H9 (cell line): ENCODE results near the gene CATSPER1. TPM values are rescaled to one million over a fixed set of nuclear protein-coding genes. Genes with fewer than 3 reads are reported as not detected.

ENCODE experiments used
- DNase-seq: peaks from one replicate; pipeline ENCODE4 v3.0.0-alpha.2; 2017
- H2AFZ ChIP-seq: one replicate; pipeline ENCODE4 v1.6.1; 2013; ENCODE audit warnings: mild to moderate bottlenecking, low read length, control low read depth, moderate library complexity
- H2AK5ac ChIP-seq: 2 replicates; pipeline ENCODE4 v1.6.1; 2013; ENCODE audit warnings: low read length, control low read depth, mixed read lengths; ENCODE audit not compliant: insufficient read length
- H2BK120ac ChIP-seq: one replicate; pipeline ENCODE4 v1.6.1; 2013; ENCODE audit warnings: low read depth, mild to moderate bottlenecking, low read length, control low read depth, inconsistent platforms; ENCODE audit not compliant: poor library complexity, severe bottlenecking
- H2BK12ac ChIP-seq: 2 replicates; pipeline ENCODE4 v1.6.1; 2013; ENCODE audit warnings: low read length, control low read depth, mixed read lengths, low read depth; ENCODE audit not compliant: insufficient read length
- H2BK15ac ChIP-seq: 2 replicates; pipeline ENCODE4 v1.6.1; 2013; ENCODE audit warnings: low read depth, low read length, control low read depth
- H2BK20ac ChIP-seq: one replicate; pipeline ENCODE4 v1.6.1; 2013; ENCODE audit warnings: low read depth, mild to moderate bottlenecking, low read length, control low read depth, inconsistent platforms; ENCODE audit not compliant: poor library complexity, severe bottlenecking
- H2BK5ac ChIP-seq: 2 replicates; pipeline ENCODE4 v1.6.1; 2013; ENCODE audit warnings: low read length, control low read depth, mixed read lengths; ENCODE audit not compliant: insufficient read length
- H3K14ac ChIP-seq: 2 replicates; pipeline ENCODE4 v1.6.1; 2013; ENCODE audit warnings: low read length, control low read depth; ENCODE audit not compliant: insufficient read depth
- H3K18ac ChIP-seq: 2 replicates; pipeline ENCODE4 v1.6.1; 2013; ENCODE audit warnings: low read depth, mild to moderate bottlenecking, mixed read lengths, low read length, control low read depth; ENCODE audit not compliant: insufficient read length
- H3K23ac ChIP-seq: 2 replicates; pipeline ENCODE4 v1.6.1; 2013; ENCODE audit warnings: low read length, control low read depth, mixed read lengths, low read depth; ENCODE audit not compliant: insufficient read length
- H3K23me2 ChIP-seq: 2 replicates; pipeline ENCODE4 v1.6.1; 2013; ENCODE audit warnings: low read depth, mild to moderate bottlenecking, mixed read lengths, low read length, control low read depth; ENCODE audit not compliant: insufficient read length, poor library complexity, severe bottlenecking
- H3K27ac ChIP-seq: 2 replicates; pipeline ENCODE4 v1.5.1; 2013; ENCODE audit warnings: low read length, control low read depth, mixed read lengths, low read depth; ENCODE audit not compliant: insufficient read length
- H3K27me3 ChIP-seq: 2 replicates; pipeline ENCODE4 v1.6.1; 2013; ENCODE audit warnings: low read length, control low read depth, inconsistent platforms; ENCODE audit not compliant: insufficient read depth
- H3K4ac ChIP-seq: 2 replicates; pipeline ENCODE4 v1.6.1; 2013; ENCODE audit warnings: low read depth, mild to moderate bottlenecking, control low read depth, inconsistent platforms, low read length, moderate library complexity
- H3K4me1 ChIP-seq: 2 replicates; pipeline ENCODE4 v1.6.1; 2013; ENCODE audit warnings: low read length, control low read depth, inconsistent platforms; ENCODE audit not compliant: insufficient read depth
- H3K4me2 ChIP-seq: 2 replicates; pipeline ENCODE4 v1.6.1; 2013; ENCODE audit warnings: low read length, control low read depth, mixed read lengths; ENCODE audit not compliant: insufficient read length, insufficient read depth
- H3K56ac ChIP-seq: 2 replicates; pipeline ENCODE4 v1.6.1; 2013; ENCODE audit warnings: low read depth, mild to moderate bottlenecking, mixed read lengths, low read length, control low read depth; ENCODE audit not compliant: insufficient read length
- H3K79me1 ChIP-seq: 2 replicates; pipeline ENCODE4 v1.6.1; 2013; ENCODE audit warnings: low read depth, mild to moderate bottlenecking, moderate library complexity, low read length, control low read depth, inconsistent platforms; ENCODE audit not compliant: insufficient read depth, poor library complexity, severe bottlenecking
- H3K79me2 ChIP-seq: 2 replicates; pipeline ENCODE4 v1.6.1; 2013; ENCODE audit warnings: low read length, control low read depth, inconsistent platforms; ENCODE audit not compliant: insufficient read depth
- H3K9ac ChIP-seq: 2 replicates; pipeline ENCODE4 v1.6.1; 2013; ENCODE audit warnings: low read length, control low read depth, mixed read lengths; ENCODE audit not compliant: insufficient read length; ENCODE audit errors: extremely low read depth
- H3K9me3 ChIP-seq: one replicate; pipeline ENCODE4 v1.6.1; 2013; ENCODE audit warnings: low read depth, low read length, inconsistent platforms; ENCODE audit not compliant: control insufficient read depth
- H3T11ph ChIP-seq: one replicate; pipeline ENCODE4 v1.6.1; 2013; ENCODE audit warnings: mild to moderate bottlenecking, low read length, control low read depth, inconsistent platforms
- H4K20me1 ChIP-seq: one replicate; pipeline ENCODE4 v1.6.1; 2013; ENCODE audit not compliant: control insufficient read depth, insufficient read length, insufficient read depth
- H4K5ac ChIP-seq: 2 replicates; pipeline ENCODE4 v1.6.1; 2013; ENCODE audit warnings: low read depth, mild to moderate bottlenecking, mixed read lengths, low read length, control low read depth; ENCODE audit not compliant: insufficient read length
- H4K8ac ChIP-seq: replicated peaks from 2 replicates; pipeline ENCODE4 v1.6.1; 2013; ENCODE audit warnings: low read length, control low read depth, mixed read lengths, low read depth; ENCODE audit not compliant: insufficient read length
- H4K91ac ChIP-seq: 2 replicates; pipeline ENCODE4 v1.6.1; 2013; ENCODE audit warnings: low read depth, mild to moderate bottlenecking, moderate library complexity, mixed read lengths, low read length, control low read depth; ENCODE audit not compliant: insufficient read length
- H3K27ac Mint-ChIP-seq, 3 experiments: 2 replicates in 2 of 3; 3 replicates in 1 of 3; pipeline ENCODE4 v1.8.0; 2020 to 2021; ENCODE audit warnings: mixed read lengths in 3 of 3, mild to moderate bottlenecking in 1 of 3, moderate library complexity in 1 of 3
- H3K27me3 Mint-ChIP-seq: 2 replicates; pipeline ENCODE4 v1.8.0; 2021; ENCODE audit warnings: low read depth, mild to moderate bottlenecking, moderate library complexity, mixed read lengths
- H3K36me3 Mint-ChIP-seq, 3 experiments: 2 replicates in 2 of 3; 3 replicates in 1 of 3; pipeline ENCODE4 v1.8.0; 2020 to 2021; ENCODE audit warnings: low read depth in 3 of 3, mixed read lengths in 3 of 3; ENCODE audit not compliant: insufficient read depth in 1 of 3
- H3K4me1 Mint-ChIP-seq, 2 experiments: 2 replicates each; pipeline ENCODE4 v1.8.0; 2020; ENCODE audit warnings: mixed read lengths in 2 of 2
- H3K4me3 Mint-ChIP-seq, 2 experiments: 2 replicates in 1 of 2; 3 replicates in 1 of 2; pipeline ENCODE4 v1.8.0; 2020 to 2021; ENCODE audit warnings: mild to moderate bottlenecking in 2 of 2, mixed read lengths in 2 of 2, moderate library complexity in 1 of 2
- H3K9me3 Mint-ChIP-seq, 2 experiments: 2 replicates in 1 of 2; 3 replicates in 1 of 2; pipeline ENCODE4 v1.8.0; 2020; ENCODE audit warnings: mild to moderate bottlenecking in 2 of 2, mixed read lengths in 2 of 2, moderate library complexity in 1 of 2
- WGBS: extraction: QIAGEN DNeasy Blood & Tissue Kit; methylation state at CpG from one replicate; pipeline ENCODE4 v1.1.7; 2013; ENCODE audit warnings: missing lambda C conversion rate, low lambda C conversion rate, mixed read lengths; ENCODE audit not compliant: insufficient read length; ENCODE audit errors: extremely low coverage; 5-methylcytosine and 5-hydroxymethylcytosine counted together
- total RNA-seq: library from RNA; stranded (reverse); gene quantifications from 2 replicates; pipeline ENCODE4 v1.2.1, GENCODE V29; 2021
- TF ChIP-seq, protein P1 (sequence below): fragments of 200-600 bp; sonication (generic); conservative IDR thresholded peaks from 3 replicates; pipeline ENCODE4 v1.8.0; 2021; ENCODE audit warnings: antibody characterized with exemption, mild to moderate bottlenecking

Gene CATSPER1
- total RNA-seq, 1 experiment from 2014 or later: not detected

DNA sequence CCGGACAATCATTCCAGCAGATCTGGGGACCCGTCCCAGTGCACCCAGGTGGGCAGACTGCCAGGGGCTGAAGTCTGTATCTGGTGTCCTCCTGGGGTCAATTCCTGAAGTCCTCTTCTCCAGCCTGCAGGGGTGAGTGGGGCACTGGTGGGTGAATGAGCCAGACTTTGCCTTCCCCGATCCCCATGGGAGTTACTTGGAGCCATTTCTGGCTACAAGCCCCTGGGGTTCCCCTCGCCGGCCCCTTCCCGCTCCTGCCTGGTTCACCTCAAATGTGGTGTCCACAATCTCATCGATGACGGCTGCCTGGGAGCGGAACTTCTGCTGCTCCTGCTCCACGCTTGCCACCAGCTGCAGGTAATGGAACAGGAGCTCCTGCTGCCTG is 9.5 kb downstream of the CATSPER1 start:
- H3K18ac ChIP-seq: no peak overlapping the region
- no peak overlapping the region; a peak in 1 of 7 replicates for H3K27ac Mint-ChIP-seq
- H3K27me3 Mint-ChIP-seq: peaks cover 12% of the 10 kb centered on the region
- H3K9me3 Mint-ChIP-seq: no peaks in the 10 kb centered on the region
- H2AK5ac ChIP-seq: no peak overlapping the region
- H4K8ac ChIP-seq: no peak overlapping the region
- no peak overlapping the region for H3K56ac ChIP-seq
- peaks cover 0 to 2% of the 10 kb centered on the region in 2 experiments; a peak in 1 of 4 replicates for H3K4me1 Mint-ChIP-seq
- H3K79me2 ChIP-seq: no peaks in the 10 kb centered on the region
- H2BK15ac ChIP-seq: no peak overlapping the region
- H3K14ac ChIP-seq: no peak overlapping the region
- H3K4ac ChIP-seq: no peak overlapping the region
- no peak overlapping the region for H3K27ac ChIP-seq
- TF ChIP-seq, protein P1, sequence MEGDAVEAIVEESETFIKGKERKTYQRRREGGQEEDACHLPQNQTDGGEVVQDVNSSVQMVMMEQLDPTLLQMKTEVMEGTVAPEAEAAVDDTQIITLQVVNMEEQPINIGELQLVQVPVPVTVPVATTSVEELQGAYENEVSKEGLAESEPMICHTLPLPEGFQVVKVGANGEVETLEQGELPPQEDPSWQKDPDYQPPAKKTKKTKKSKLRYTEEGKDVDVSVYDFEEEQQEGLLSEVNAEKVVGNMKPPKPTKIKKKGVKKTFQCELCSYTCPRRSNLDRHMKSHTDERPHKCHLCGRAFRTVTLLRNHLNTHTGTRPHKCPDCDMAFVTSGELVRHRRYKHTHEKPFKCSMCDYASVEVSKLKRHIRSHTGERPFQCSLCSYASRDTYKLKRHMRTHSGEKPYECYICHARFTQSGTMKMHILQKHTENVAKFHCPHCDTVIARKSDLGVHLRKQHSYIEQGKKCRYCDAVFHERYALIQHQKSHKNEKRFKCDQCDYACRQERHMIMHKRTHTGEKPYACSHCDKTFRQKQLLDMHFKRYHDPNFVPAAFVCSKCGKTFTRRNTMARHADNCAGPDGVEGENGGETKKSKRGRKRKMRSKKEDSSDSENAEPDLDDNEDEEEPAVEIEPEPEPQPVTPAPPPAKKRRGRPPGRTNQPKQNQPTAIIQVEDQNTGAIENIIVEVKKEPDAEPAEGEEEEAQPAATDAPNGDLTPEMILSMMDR: no peak
- no peak overlapping the region for H4K91ac ChIP-seq
- H3K36me3 Mint-ChIP-seq: no peaks in the 10 kb centered on the region; a peak in 1 of 7 replicates
- no peak overlapping the region for H3K4me3 Mint-ChIP-seq
- no peak overlapping the region for H3K23ac ChIP-seq
- no peak overlapping the region for H4K5ac ChIP-seq
- no peak overlapping the region for H3K4me2 ChIP-seq
- H3T11ph ChIP-seq: no peak overlapping the region
- no CpG with 5 or more reads among the region's 10 CpGs for WGBS
- no peak overlapping the region for H2BK120ac ChIP-seq
- no peak for DNase-seq
- H3K9ac ChIP-seq: no peak overlapping the region
- H3K27me3 ChIP-seq: no peaks in the 10 kb centered on the region; the same call in 1 of the 2 replicates
- H2BK20ac ChIP-seq: no peak overlapping the region
- H2AFZ ChIP-seq: no peak overlapping the region
- no peaks in the 10 kb centered on the region for H3K4me1 ChIP-seq
- H3K79me1 ChIP-seq: no peaks in the 10 kb centered on the region
- H4K20me1 ChIP-seq: no peaks in the 10 kb centered on the region
- H2BK5ac ChIP-seq: no peak overlapping the region
- H3K9me3 ChIP-seq: no peaks in the 10 kb centered on the region
- peaks cover 6% of the 10 kb centered on the region for H3K23me2 ChIP-seq
- no peak overlapping the region for H2BK12ac ChIP-seq
